Neuronal stem cell (in vitro differentiated cells): ENCODE data around the gene SETD1B.
"Not testable (repeated sequence)": the region's sequence is repeated elsewhere in the genome, so short reads cannot be mapped to it uniquely, and the experiment has no call there.

Experiments
- DNase-seq: peaks from one replicate; pipeline ENCODE4 v3.0.0-alpha.2; 2013; ENCODE audit warnings: low spot score
- H2AFZ ChIP-seq: one replicate; pipeline ENCODE4 v1.6.1; 2013; ENCODE audit warnings: mild to moderate bottlenecking, low read length, inconsistent platforms
- H2AK5ac ChIP-seq: 2 replicates; pipeline ENCODE4 v1.6.1; 2013; ENCODE audit warnings: low read depth, mild to moderate bottlenecking, inconsistent platforms, low read length, moderate library complexity, mixed read lengths
- H2BK120ac ChIP-seq: 2 replicates; pipeline ENCODE4 v1.6.1; 2013; ENCODE audit warnings: low read depth, mild to moderate bottlenecking, inconsistent platforms, low read length, moderate library complexity, mixed read lengths
- H2BK12ac ChIP-seq: one replicate; pipeline ENCODE4 v1.6.1; 2013; ENCODE audit warnings: low read length, inconsistent platforms
- H2BK15ac ChIP-seq: 2 replicates; pipeline ENCODE4 v1.6.1; 2013; ENCODE audit warnings: mild to moderate bottlenecking, low read length, inconsistent platforms, mixed read lengths
- H2BK5ac ChIP-seq: one replicate; pipeline ENCODE4 v1.6.1; 2013; ENCODE audit warnings: inconsistent platforms, mild to moderate bottlenecking, low read length, moderate library complexity
- H3K14ac ChIP-seq: one replicate; pipeline ENCODE4 v1.6.1; 2013; ENCODE audit warnings: low read length, inconsistent platforms
- H3K18ac ChIP-seq: 2 replicates; pipeline ENCODE4 v1.6.1; 2013; ENCODE audit warnings: low read length, inconsistent platforms
- H3K23ac ChIP-seq: 2 replicates; pipeline ENCODE4 v1.6.1; 2013; ENCODE audit warnings: low read depth, mild to moderate bottlenecking, mixed read lengths, low read length, inconsistent platforms; ENCODE audit not compliant: poor library complexity
- H3K27ac ChIP-seq: replicated peaks from 3 replicates; pipeline ENCODE4 v1.5.1; 2013; ENCODE audit warnings: low read length, inconsistent platforms
- H3K27me3 ChIP-seq, 3 experiments: 2 replicates each; pipeline ENCODE4 v1.6.1; 2013; ENCODE audit warnings: low read length in 3 of 3, mild to moderate bottlenecking in 2 of 3, inconsistent platforms in 1 of 3, low read depth in 1 of 3, mixed read lengths in 1 of 3, moderate library complexity in 1 of 3; ENCODE audit not compliant: control insufficient read depth in 3 of 3, insufficient read depth in 3 of 3
- H3K36me3 ChIP-seq, 2 donors: replicated peaks in 1 of 2; 2 replicates each; pipeline ENCODE4 v1.6.1; 2013; ENCODE audit warnings: low read length in 2 of 2; ENCODE audit not compliant: control insufficient read depth in 2 of 2, insufficient read depth in 2 of 2
- H3K4ac ChIP-seq: 2 replicates; pipeline ENCODE4 v1.6.1; 2013; ENCODE audit warnings: inconsistent platforms, mild to moderate bottlenecking, low read length, moderate library complexity
- H3K4me1 ChIP-seq, 2 donors: 1 replicate in 1 of 2; 2 replicates in 1 of 2; pipeline ENCODE4 v1.6.1; 2013; ENCODE audit warnings: low read length in 2 of 2, low read depth in 1 of 2; ENCODE audit not compliant: control insufficient read depth in 2 of 2, insufficient read depth in 1 of 2
- H3K4me2 ChIP-seq: one replicate; pipeline ENCODE4 v1.6.1; 2013; ENCODE audit warnings: mild to moderate bottlenecking, low read length, inconsistent platforms; ENCODE audit not compliant: insufficient read depth, poor library complexity, severe bottlenecking
- H3K4me3 ChIP-seq, 2 donors: 2 replicates each; pipeline ENCODE4 v1.5.1; 2013; ENCODE audit warnings: low read length in 2 of 2, mild to moderate bottlenecking in 2 of 2, inconsistent platforms in 1 of 2, moderate library complexity in 1 of 2
- H3K79me1 ChIP-seq: one replicate; pipeline ENCODE4 v1.6.1; 2013; ENCODE audit warnings: low read depth, mild to moderate bottlenecking, inconsistent platforms, low read length, moderate library complexity
- H3K9ac ChIP-seq: one replicate; pipeline ENCODE4 v1.6.1; 2013; ENCODE audit warnings: mild to moderate bottlenecking, low read depth, low read length, inconsistent platforms; ENCODE audit not compliant: poor library complexity
- H3K9me3 ChIP-seq, 2 donors: replicated peaks in 1 of 2; 2 replicates each; pipeline versions ENCODE3 to v1.6.1; 2013; ENCODE audit warnings: low read length in 2 of 2, mild to moderate bottlenecking in 2 of 2, inconsistent platforms in 1 of 2, low read depth in 1 of 2, mixed read lengths in 1 of 2, moderate library complexity in 1 of 2; ENCODE audit not compliant: control insufficient read depth in 2 of 2, insufficient read depth in 1 of 2
- H4K8ac ChIP-seq: one replicate; pipeline ENCODE4 v1.6.1; 2013; ENCODE audit warnings: low read depth, mild to moderate bottlenecking, inconsistent platforms, low read length, moderate library complexity
- H4K91ac ChIP-seq: one replicate; pipeline ENCODE4 v1.6.1; 2013; ENCODE audit warnings: low read length, low read depth, mild to moderate bottlenecking, inconsistent platforms; ENCODE audit not compliant: poor library complexity
- WGBS, 2 donors: extraction: QIAGEN DNeasy Blood & Tissue Kit; methylation state at CpG; one replicate each; pipeline ENCODE4 v1.1.7; 2013; ENCODE audit warnings: missing lambda C conversion rate in 2 of 2, mixed read lengths in 1 of 2; ENCODE audit not compliant: insufficient read length in 2 of 2, insufficient replicate concordance in 1 of 2; ENCODE audit errors: extremely low coverage in 2 of 2; 5-methylcytosine and 5-hydroxymethylcytosine counted together

Gene SETD1B

DNA sequence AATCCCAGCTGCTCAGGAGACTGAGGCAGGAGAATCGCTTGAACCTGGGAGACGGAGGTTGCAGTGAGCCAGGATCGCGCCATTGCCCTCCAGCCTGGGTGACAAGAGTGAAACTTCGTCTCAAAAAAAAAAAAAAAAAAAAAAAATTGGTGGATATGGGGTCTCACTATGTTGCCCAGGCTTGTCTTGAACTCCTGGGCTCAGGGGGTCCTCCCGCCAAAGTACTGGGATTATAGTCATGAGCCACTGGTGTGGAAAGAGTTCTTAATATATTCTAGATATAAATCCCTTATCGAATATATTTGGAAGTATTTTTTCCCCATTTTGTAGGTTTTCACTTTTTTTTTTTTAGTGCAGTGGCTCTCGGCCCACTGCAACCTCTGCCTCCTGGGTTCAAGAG is 65.4 kb downstream of the SETD1B start:
- H3K79me1 ChIP-seq, H3K14ac ChIP-seq, H2AK5ac ChIP-seq, H2BK15ac ChIP-seq, H3K27ac ChIP-seq, DNase-seq, H3K36me3 ChIP-seq, H2BK12ac ChIP-seq, H3K4me2 ChIP-seq, H3K4me1 ChIP-seq, H3K9me3 ChIP-seq, H3K4ac ChIP-seq, H3K23ac ChIP-seq, H2AFZ ChIP-seq, H3K18ac ChIP-seq, H2BK120ac ChIP-seq, H3K9ac ChIP-seq, H2BK5ac ChIP-seq, H3K27me3 ChIP-seq, H3K4me3 ChIP-seq, H4K8ac ChIP-seq, H4K91ac ChIP-seq: not testable (repeated sequence)
- WGBS, 2 donors = no CpG with 5 or more reads among the region's 8 CpGs

DNA sequence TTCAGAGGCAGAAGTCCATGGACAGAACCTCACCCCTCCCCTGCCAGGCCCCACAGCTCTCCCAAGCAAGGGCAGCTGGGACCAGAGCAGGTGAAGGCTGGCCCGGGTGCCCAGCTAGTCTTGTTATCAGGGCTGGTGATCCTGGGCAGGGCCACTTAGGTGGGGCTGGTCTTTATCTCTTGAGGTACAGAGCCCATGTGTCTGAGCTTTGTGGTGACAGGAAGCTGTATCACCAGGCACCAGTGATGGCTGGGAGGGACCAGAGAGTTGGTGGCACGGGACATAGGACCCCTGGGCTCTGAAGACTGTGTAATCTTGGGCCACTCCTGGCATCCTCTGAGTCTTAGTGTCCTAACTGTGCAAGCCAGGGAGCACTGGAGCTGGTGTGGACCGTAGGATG is 67.7 kb downstream of the SETD1B start:
- DNase-seq = no peak

DNA sequence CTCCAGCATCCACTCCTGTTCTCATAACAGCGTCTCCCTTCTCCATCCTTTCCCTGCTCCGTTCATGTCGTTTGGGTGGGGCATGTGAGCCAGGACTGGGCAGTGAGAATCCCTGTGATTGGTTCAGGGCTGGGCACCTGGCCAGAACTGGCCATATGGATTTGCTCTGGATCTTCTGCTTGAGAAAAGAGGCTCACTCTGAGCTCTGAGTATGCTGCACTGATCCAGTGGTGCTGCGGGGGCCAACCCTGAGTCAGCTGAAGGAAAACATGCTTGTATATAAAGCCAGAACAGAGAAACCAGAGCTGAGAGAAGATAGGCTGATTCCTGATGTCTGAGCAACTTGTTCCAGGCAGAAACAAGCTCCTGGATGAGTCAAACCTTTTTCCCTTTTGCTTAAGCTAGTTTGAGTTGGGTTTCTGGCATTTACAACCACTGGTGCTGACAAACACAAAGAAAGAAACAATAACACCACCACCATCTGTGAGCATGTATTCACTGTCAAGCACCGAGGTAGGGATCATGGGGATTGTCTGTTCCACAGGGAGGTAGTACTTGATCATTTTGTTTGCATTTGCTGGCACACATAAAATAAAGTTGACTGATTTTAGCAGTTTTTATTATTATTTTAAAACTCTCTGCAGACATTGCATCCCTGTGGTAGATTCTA is 68.9 kb downstream of the SETD1B start:
- Histone ChIP-seq H3K27ac (no peak overlapping the region), H3K4me1 (no peaks in the 10 kb centered on the region), H3K4ac (no peak overlapping the region), H3K9me3 (peaks cover 0 to 2% of the 10 kb centered on the region in 2 donors), H3K4me3 (no peak overlapping the region), H2BK5ac (no peak overlapping the region), H3K4me2 (no peak overlapping the region), H4K91ac (no peak overlapping the region), H3K27me3 (no peaks in the 10 kb centered on the region), H3K23ac (no peak overlapping the region), H2BK15ac (no peak overlapping the region), H3K18ac (no peak overlapping the region), H2BK12ac (no peak overlapping the region), H4K8ac (no peak overlapping the region), H3K14ac (no peak overlapping the region), H2AFZ (peak overlapping the region; percentile 44), H3K79me1 (no peaks in the 10 kb centered on the region), H3K9ac (no peak overlapping the region), H2AK5ac (no peak overlapping the region), H3K36me3 (no peaks in the 10 kb centered on the region), H2BK120ac (no peak overlapping the region)
- no peak for DNase-seq
- no CpG with 5 or more reads among the region's 5 CpGs for WGBS, 2 donors

More for the DNA sequence above, 67.7 kb downstream of the SETD1B start:
- Histone ChIP-seq H2BK120ac (no peak overlapping the region), H2BK12ac (no peak overlapping the region), H4K91ac (no peak overlapping the region), H3K27me3 (no peaks in the 10 kb centered on the region), H2AK5ac (no peak overlapping the region), H3K27ac (no peak overlapping the region), H2BK15ac (no peak overlapping the region), H3K36me3 (no peaks in the 10 kb centered on the region), H4K8ac (no peak overlapping the region), H3K14ac (no peak overlapping the region), H3K4ac (no peak overlapping the region), H3K4me1 (no peaks in the 10 kb centered on the region), H3K4me3 (no peak overlapping the region), H3K4me2 (no peak overlapping the region), H3K18ac (no peak overlapping the region), H2AFZ (no peak overlapping the region), H3K9ac (no peak overlapping the region), H3K23ac (no peak overlapping the region), H3K79me1 (no peaks in the 10 kb centered on the region), H3K9me3 (peaks cover 0 to 2% of the 10 kb centered on the region in 2 donors), H2BK5ac (no peak overlapping the region)
- no CpG with 5 or more reads among the region's 3 CpGs for WGBS, 2 donors

DNA sequence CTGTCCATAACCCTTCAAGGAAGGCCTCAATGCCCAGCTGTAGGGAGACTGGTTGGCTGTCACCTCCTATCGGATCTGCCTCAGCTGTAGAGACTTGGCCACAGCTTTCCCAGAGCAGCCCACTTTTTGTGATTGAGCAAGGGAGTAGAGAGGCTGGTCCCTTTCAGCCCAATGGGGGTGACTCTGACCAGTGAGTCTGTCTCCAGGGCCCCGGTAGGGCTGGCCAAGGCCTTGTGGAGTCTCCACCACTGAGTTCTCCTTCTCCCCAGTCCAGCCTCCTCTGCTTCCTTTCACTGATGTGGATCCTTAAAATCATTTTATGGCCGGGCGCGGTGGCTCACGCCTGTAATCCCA is 69.4 kb downstream of the SETD1B start:
- WGBS, 2 donors = no CpG with 5 or more reads among the region's 6 CpGs
- Histone ChIP-seq H3K18ac (no peak overlapping the region), H4K8ac (no peak overlapping the region), H2AFZ (no peak overlapping the region), H2BK15ac (no peak overlapping the region), H3K23ac (no peak overlapping the region), H3K27me3 (no peaks in the 10 kb centered on the region), H3K4ac (no peak overlapping the region), H2AK5ac (no peak overlapping the region), H3K79me1 (no peaks in the 10 kb centered on the region), H2BK5ac (no peak overlapping the region), H3K4me1 (no peaks in the 10 kb centered on the region), H3K27ac (no peak overlapping the region), H3K14ac (no peak overlapping the region), H3K4me3 (no peak overlapping the region), H2BK120ac (no peak overlapping the region), H4K91ac (no peak overlapping the region), H3K9me3 (peaks cover 0 to 2% of the 10 kb centered on the region in 2 donors), H2BK12ac (no peak overlapping the region), H3K9ac (no peak overlapping the region), H3K36me3 (no peaks in the 10 kb centered on the region), H3K4me2 (no peak overlapping the region)
- no peak for DNase-seq
